ENCODE data around the gene SLC17A5.
"Not testable (repeated sequence)": the region's sequence is repeated elsewhere in the genome, so short reads cannot be mapped to it uniquely, and the experiment has no call there.

The SLC17A5 gene

DNA sequence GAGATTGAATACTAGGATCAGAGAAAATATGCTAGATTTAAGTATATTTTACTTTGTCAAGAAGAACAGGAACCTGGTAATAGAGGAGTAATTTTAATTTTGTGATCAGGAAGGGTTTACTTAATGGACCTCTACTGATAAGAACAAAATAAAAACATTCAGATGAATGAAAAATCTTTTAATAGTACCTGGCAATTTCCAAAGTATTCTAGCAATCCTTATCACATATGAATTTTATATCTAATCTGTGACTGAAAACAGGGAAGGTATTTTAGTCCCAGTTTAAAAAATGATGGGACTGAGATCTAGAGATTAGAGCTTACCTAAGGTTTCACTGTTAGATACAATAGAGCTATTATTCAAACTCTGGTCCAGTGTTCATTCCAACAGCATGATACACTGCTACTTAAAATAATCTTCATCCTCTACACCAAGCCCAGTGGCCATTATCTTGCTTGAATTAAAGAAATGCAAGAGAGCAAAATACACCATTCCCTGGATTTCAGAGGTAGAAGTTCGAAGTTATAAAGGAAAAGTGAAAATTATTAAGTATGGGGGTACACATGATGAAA, 13.5 kb downstream of the SLC17A5 start:
- Histone ChIP-seq H3K9me3 (ENCODE audit: control insufficient read depth, insufficient read depth, low read length) (no peaks in the 10 kb centered on the region), H3K9ac (ENCODE audit: low read depth, low read length) (no peak overlapping the region), H3K4me3 (ENCODE audit: low read depth, low read length) (no peak overlapping the region)

DNA sequence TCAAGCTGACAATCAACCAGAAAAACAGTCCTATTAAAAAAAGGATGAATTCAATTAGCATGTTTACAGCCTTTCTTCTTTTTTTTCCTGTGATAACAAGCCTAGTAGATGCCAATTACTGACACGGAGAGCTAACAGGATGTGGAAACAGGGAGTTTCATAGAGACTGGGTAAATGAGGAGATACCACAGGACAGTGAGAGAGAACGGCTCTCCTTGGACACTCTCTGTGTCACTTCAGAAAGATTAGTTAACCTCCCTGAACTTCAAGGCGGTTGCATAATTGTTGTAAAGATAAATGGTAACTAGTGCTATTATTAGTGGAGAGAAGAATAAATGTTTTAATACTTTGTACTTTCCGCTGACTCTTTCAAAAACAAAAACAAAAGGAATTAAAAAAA, 14.8 kb downstream of the SLC17A5 start:
- H3K9me3 ChIP-seq (ENCODE audit: control insufficient read depth, insufficient read depth, low read length), result no peaks in the 10 kb centered on the region
- H3K4me3 ChIP-seq (ENCODE audit: low read depth, low read length), result no peak overlapping the region
- no peaks in the 10 kb centered on the region for H3K4me1 ChIP-seq (ENCODE audit: control insufficient read depth, insufficient read depth, low read length)
- H3K9ac ChIP-seq (ENCODE audit: low read depth, low read length), result no peak overlapping the region
- H3K27ac ChIP-seq (ENCODE audit: low read depth, low read length), result no peak overlapping the region
- peaks cover 26% of the 10 kb centered on the region for H3K36me3 ChIP-seq (ENCODE audit: control insufficient read depth, insufficient read depth, low read length)
- no peaks in the 10 kb centered on the region for H3K27me3 ChIP-seq (ENCODE audit: control insufficient read depth, insufficient read depth, low read length)

More for the DNA sequence above, 13.5 kb downstream of the SLC17A5 start:
- Histone ChIP-seq H3K36me3 (ENCODE audit: control insufficient read depth, insufficient read depth, low read length) (peaks cover 21% of the 10 kb centered on the region), H3K27ac (ENCODE audit: low read depth, low read length) (no peak overlapping the region), H3K4me1 (ENCODE audit: control insufficient read depth, insufficient read depth, low read length) (no peaks in the 10 kb centered on the region), H3K27me3 (ENCODE audit: control insufficient read depth, insufficient read depth, low read length) (no peaks in the 10 kb centered on the region)

DNA sequence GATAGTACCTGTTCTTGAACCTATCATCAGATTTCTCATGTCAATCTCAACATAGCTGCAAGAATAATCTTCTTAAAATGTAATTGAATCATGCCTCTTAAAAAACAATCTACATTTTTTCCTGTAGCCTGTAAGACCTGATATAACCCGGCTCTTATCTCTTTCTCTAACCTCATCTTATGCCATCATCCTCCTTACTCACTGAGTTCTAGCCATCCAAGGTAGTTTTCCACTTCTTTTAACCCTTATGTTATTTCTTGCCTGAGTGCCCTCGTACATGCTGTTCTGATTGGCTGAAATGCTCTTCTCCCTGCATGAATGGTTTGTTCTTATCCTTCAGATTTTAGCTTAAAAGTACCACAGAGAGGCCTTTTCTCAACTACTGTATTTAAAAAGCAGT, 16.4 kb downstream of the SLC17A5 start:
- Histone ChIP-seq H3K4me3 (ENCODE audit: low read depth, low read length) (no peak overlapping the region), H3K27ac (ENCODE audit: low read depth, low read length) (no peak overlapping the region), H3K27me3 (ENCODE audit: control insufficient read depth, insufficient read depth, low read length) (no peaks in the 10 kb centered on the region), H3K36me3 (ENCODE audit: control insufficient read depth, insufficient read depth, low read length) (peaks cover 36% of the 10 kb centered on the region), H3K4me1 (ENCODE audit: control insufficient read depth, insufficient read depth, low read length) (no peaks in the 10 kb centered on the region), H3K9me3 (ENCODE audit: control insufficient read depth, insufficient read depth, low read length) (no peaks in the 10 kb centered on the region), H3K9ac (ENCODE audit: low read depth, low read length) (no peak overlapping the region)

DNA sequence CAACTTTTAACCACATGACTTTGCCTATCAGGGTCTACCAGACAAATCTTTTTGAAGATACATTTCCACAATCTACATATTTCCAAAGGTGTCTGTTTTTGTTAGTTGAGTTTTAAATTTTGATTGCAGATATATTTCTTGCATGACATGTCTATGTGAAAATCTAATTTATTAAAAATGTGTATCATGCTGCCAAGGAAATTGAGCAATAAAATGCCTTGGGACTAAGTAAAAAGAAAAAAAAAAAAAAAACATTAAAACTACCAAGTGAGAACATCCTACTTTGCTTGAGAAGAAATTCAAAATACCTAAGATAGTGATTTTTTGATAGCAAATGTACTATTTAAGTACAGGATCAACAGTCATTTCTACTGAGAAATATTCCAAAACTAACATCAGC, 17.7 kb downstream of the SLC17A5 start:
- no peaks in the 10 kb centered on the region for H3K9me3 ChIP-seq (ENCODE audit: control insufficient read depth, insufficient read depth, low read length)
- H3K4me3 ChIP-seq (ENCODE audit: low read depth, low read length), result no peak overlapping the region
- H3K27ac ChIP-seq (ENCODE audit: low read depth, low read length), result no peak overlapping the region
- H3K36me3 ChIP-seq (ENCODE audit: control insufficient read depth, insufficient read depth, low read length), result peaks cover 42% of the 10 kb centered on the region
- no peaks in the 10 kb centered on the region for H3K27me3 ChIP-seq (ENCODE audit: control insufficient read depth, insufficient read depth, low read length)
- no peaks in the 10 kb centered on the region for H3K4me1 ChIP-seq (ENCODE audit: control insufficient read depth, insufficient read depth, low read length)
- no peak overlapping the region for H3K9ac ChIP-seq (ENCODE audit: low read depth, low read length)

- Histone ChIP-seq H3K4me1 (ENCODE audit: control insufficient read depth, insufficient read depth, low read length) (no peaks in the 10 kb centered on the region), H3K27ac (ENCODE audit: low read depth, low read length) (no peak overlapping the region), H3K36me3 (ENCODE audit: control insufficient read depth, insufficient read depth, low read length) (peaks cover 35% of the 10 kb centered on the region), H3K4me3 (ENCODE audit: low read depth, low read length) (no peak overlapping the region), H3K9ac (ENCODE audit: low read depth, low read length) (no peak overlapping the region), H3K9me3 (ENCODE audit: control insufficient read depth, insufficient read depth, low read length) (no peaks in the 10 kb centered on the region), H3K27me3 (ENCODE audit: control insufficient read depth, insufficient read depth, low read length) (no peaks in the 10 kb centered on the region)
Observed at GRCh38 chr6:73632346-73632745, 21.4 kb downstream of the SLC17A5 start.

GRCh38 chr6:73631849-73632248, 21.9 kb downstream of the SLC17A5 start:
- Histone ChIP-seq H3K27me3 (ENCODE audit: control insufficient read depth, insufficient read depth, low read length) (no peaks in the 10 kb centered on the region), H3K9me3 (ENCODE audit: control insufficient read depth, insufficient read depth, low read length) (no peaks in the 10 kb centered on the region), H3K36me3 (ENCODE audit: control insufficient read depth, insufficient read depth, low read length) (peaks cover 35% of the 10 kb centered on the region), H3K4me3 (ENCODE audit: low read depth, low read length) (no peak overlapping the region), H3K9ac (ENCODE audit: low read depth, low read length) (no peak overlapping the region), H3K4me1 (ENCODE audit: control insufficient read depth, insufficient read depth, low read length) (no peaks in the 10 kb centered on the region), H3K27ac (ENCODE audit: low read depth, low read length) (no peak overlapping the region)

- no peak overlapping the region for H3K9ac ChIP-seq (ENCODE audit: low read depth, low read length)
- no peak overlapping the region for H3K27ac ChIP-seq (ENCODE audit: low read depth, low read length)
- H3K36me3 ChIP-seq (ENCODE audit: control insufficient read depth, insufficient read depth, low read length), result peaks cover 28% of the 10 kb centered on the region
- H3K27me3 ChIP-seq (ENCODE audit: control insufficient read depth, insufficient read depth, low read length), result no peaks in the 10 kb centered on the region
- H3K4me1 ChIP-seq (ENCODE audit: control insufficient read depth, insufficient read depth, low read length), result no peaks in the 10 kb centered on the region
- H3K9me3 ChIP-seq (ENCODE audit: control insufficient read depth, insufficient read depth, low read length), result no peaks in the 10 kb centered on the region
- H3K4me3 ChIP-seq (ENCODE audit: low read depth, low read length), result no peak overlapping the region
Observed at GRCh38 chr6:73630401-73630800, 23.4 kb downstream of the SLC17A5 start.

- H3K9me3 ChIP-seq (ENCODE audit: control insufficient read depth, insufficient read depth, low read length), result no peaks in the 10 kb centered on the region
Observed at GRCh38 chr6:73624896-73625295, 28.9 kb downstream of the SLC17A5 start.

DNA sequence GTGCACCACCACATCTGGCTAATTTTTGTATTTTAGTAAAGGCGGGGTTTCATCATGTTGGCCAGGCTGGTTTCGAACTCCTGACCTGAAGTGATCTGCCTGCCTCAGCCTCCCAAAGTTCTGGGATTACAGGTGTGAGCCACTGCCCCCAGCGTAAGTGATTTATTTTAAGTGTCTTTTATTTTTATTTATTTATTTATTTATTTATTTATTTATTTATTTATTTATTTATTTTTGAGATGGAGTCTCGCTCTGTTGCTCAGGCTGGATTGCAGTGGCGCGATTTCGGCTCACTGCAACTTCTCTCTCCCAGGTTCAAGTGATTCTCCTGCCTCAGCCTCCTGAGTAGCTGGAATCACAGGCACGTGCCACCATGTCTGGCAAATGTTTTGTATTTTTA, 30.3 kb downstream of the SLC17A5 start:
- not testable (repeated sequence) for H3K4me3 ChIP-seq (ENCODE audit: low read depth, low read length); H3K9me3 ChIP-seq (ENCODE audit: control insufficient read depth, insufficient read depth, low read length); H3K27ac ChIP-seq (ENCODE audit: low read depth, low read length); H3K4me1 ChIP-seq (ENCODE audit: control insufficient read depth, insufficient read depth, low read length); H3K36me3 ChIP-seq (ENCODE audit: control insufficient read depth, insufficient read depth, low read length); H3K27me3 ChIP-seq (ENCODE audit: control insufficient read depth, insufficient read depth, low read length); H3K9ac ChIP-seq (ENCODE audit: low read depth, low read length)

More at GRCh38 chr6:73624896-73625295, 28.9 kb downstream of the SLC17A5 start:
- Histone ChIP-seq H3K4me1 (ENCODE audit: control insufficient read depth, insufficient read depth, low read length) (no peaks in the 10 kb centered on the region), H3K27me3 (ENCODE audit: control insufficient read depth, insufficient read depth, low read length) (no peaks in the 10 kb centered on the region), H3K9ac (ENCODE audit: low read depth, low read length) (no peak overlapping the region), H3K36me3 (ENCODE audit: control insufficient read depth, insufficient read depth, low read length) (peaks cover 4% of the 10 kb centered on the region; the same call in 1 of the 2 replicates), H3K4me3 (ENCODE audit: low read depth, low read length) (no peak overlapping the region), H3K27ac (ENCODE audit: low read depth, low read length) (no peak overlapping the region)

- not testable (repeated sequence) for H3K4me3 ChIP-seq (ENCODE audit: low read depth, low read length); H3K9me3 ChIP-seq (ENCODE audit: control insufficient read depth, insufficient read depth, low read length); H3K4me1 ChIP-seq (ENCODE audit: control insufficient read depth, insufficient read depth, low read length); H3K27ac ChIP-seq (ENCODE audit: low read depth, low read length); H3K9ac ChIP-seq (ENCODE audit: low read depth, low read length); H3K27me3 ChIP-seq (ENCODE audit: control insufficient read depth, insufficient read depth, low read length)
- peaks cover 10% of the 10 kb centered on the region for H3K36me3 ChIP-seq (ENCODE audit: control insufficient read depth, insufficient read depth, low read length)
Observed at GRCh38 chr6:73618082-73618481, 35.7 kb downstream of the SLC17A5 start.

DNA sequence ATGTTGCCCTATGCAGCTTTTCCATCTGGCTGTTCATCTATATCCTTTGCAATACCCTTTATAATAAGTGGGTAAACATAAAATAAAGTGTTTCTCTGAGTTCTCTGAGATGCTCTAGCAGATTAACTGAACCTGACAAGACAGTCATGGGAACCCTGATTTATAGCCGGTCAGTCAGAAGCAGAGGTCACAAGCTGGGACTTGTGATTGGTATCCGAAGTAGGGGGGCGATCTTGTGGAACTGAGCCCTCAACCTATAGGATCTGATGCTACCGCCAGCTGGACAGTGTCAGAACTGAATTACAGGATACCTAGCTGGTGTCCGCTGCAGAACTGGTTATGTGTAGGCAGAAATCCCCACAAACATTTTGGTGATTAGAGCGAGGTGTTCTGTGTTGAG, 39.0 kb downstream of the SLC17A5 start:
- H3K36me3 ChIP-seq (ENCODE audit: control insufficient read depth, insufficient read depth, low read length), result peaks cover 6% of the 10 kb centered on the region; the same call in 1 of the 2 replicates
- H3K4me3 ChIP-seq (ENCODE audit: low read depth, low read length), result no peak overlapping the region
- H3K27me3 ChIP-seq (ENCODE audit: control insufficient read depth, insufficient read depth, low read length), result no peaks in the 10 kb centered on the region
- no peak overlapping the region for H3K27ac ChIP-seq (ENCODE audit: low read depth, low read length)
- no peaks in the 10 kb centered on the region for H3K9me3 ChIP-seq (ENCODE audit: control insufficient read depth, insufficient read depth, low read length)
- H3K9ac ChIP-seq (ENCODE audit: low read depth, low read length), result no peak overlapping the region
- no peaks in the 10 kb centered on the region for H3K4me1 ChIP-seq (ENCODE audit: control insufficient read depth, insufficient read depth, low read length)
